Measurements from ENCODE around the gene DUSP2.

Gene DUSP2

GRCh38 chr2:96145036-96145847 is at the start of gene DUSP2:
Gene DUSP2 (minus strand): TSS chr2:96145440. CDS start chr2:96145354, 86 bp downstream.
- peak; percentile 96 to 97 for DNase-seq

- no peak for DNase-seq
Observed at GRCh38 chr2:96191937-96192670, 46.9 kb upstream of the DUSP2 start.

- no peak for DNase-seq
Observed at GRCh38 chr2:96188821-96189526, 43.7 kb upstream of the DUSP2 start.

GRCh38 chr2:96186562-96186961 is 41.3 kb upstream of the DUSP2 start:
- no peak for DNase-seq

- DNase-seq: no peak
Observed at GRCh38 chr2:96185516-96185915, 40.3 kb upstream of the DUSP2 start.

GRCh38 chr2:96184989-96185388 is 39.7 kb upstream of the DUSP2 start:
- DNase-seq: no peak

- no peak for DNase-seq
Observed at GRCh38 chr2:96184188-96184587, 38.9 kb upstream of the DUSP2 start.

GRCh38 chr2:96181529-96181928 is 36.3 kb upstream of the DUSP2 start:
- DNase-seq: no peak

GRCh38 chr2:96180521-96180920 is 35.3 kb upstream of the DUSP2 start:
- no peak for DNase-seq

GRCh38 chr2:96180002-96180401 is 34.8 kb upstream of the DUSP2 start:
- DNase-seq: no peak

GRCh38 chr2:96176661-96177060 is 31.4 kb upstream of the DUSP2 start:
- no peak for DNase-seq

GRCh38 chr2:96175951-96176350 is 30.7 kb upstream of the DUSP2 start:
- no peak for DNase-seq

GRCh38 chr2:96174251-96175144 is 29.3 kb upstream of the DUSP2 start:
- DNase-seq: peak; percentile 84 to 85

- no peak for DNase-seq
Observed at GRCh38 chr2:96171831-96172230, 26.6 kb upstream of the DUSP2 start.

GRCh38 chr2:96170626-96171025 is 25.4 kb upstream of the DUSP2 start:
- no peak for DNase-seq

GRCh38 chr2:96169868-96170507 is 24.7 kb upstream of the DUSP2 start:
- DNase-seq: no peak

GRCh38 chr2:96167407-96168013 is 22.3 kb upstream of the DUSP2 start:
- DNase-seq: no peak

- peak; percentile 69 to 75 for DNase-seq
Observed at GRCh38 chr2:96164459-96165184, 19.4 kb upstream of the DUSP2 start.

- DNase-seq: peak; percentile 72
Observed at GRCh38 chr2:96163768-96164429, 18.7 kb upstream of the DUSP2 start.

- DNase-seq: no peak
Observed at GRCh38 chr2:96163415-96163767, 18.2 kb upstream of the DUSP2 start.

Measured in CD4-positive, alpha-beta T cell treated with Interleukin-1 beta for 1 hour (primary cell).